PC-9 (cell line): ENCODE measurements around the gene LACTB. TPM values are rescaled to one million over a fixed set of nuclear protein-coding genes. Genes with fewer than 3 reads are reported as not detected.

Source experiments
- BruUV-seq: library from RNA; stranded (reverse); fragments of 400-500 nt; replicated peaks from 2 replicates; lab custom pipeline; 2021; lab: Mats Ljungman, UMichigan
- CTCF ChIA-PET: fragments of 300-600 bp; sonication (Branson Sonifier 250); formaldehyde crosslinking; loops from one replicate; lab custom pipeline; 2022; ENCODE audit warnings: antibody characterized with exemption; lab: Charles Lee
- POLR2A ChIA-PET: fragments of 300-600 bp; sonication (Branson Sonifier 250); formaldehyde crosslinking; loops from one replicate; lab custom pipeline; 2022; ENCODE audit warnings: antibody characterized with exemption; ENCODE audit not compliant: unreplicated experiment; lab: Charles Lee
- DNase-seq, 2 experiments: peaks; one replicate each; pipeline versions ENCODE4 v3.0.0 to v3.0.0-alpha.2; 2015 to 2022; ENCODE audit warnings: mixed read lengths in 1 of 2
- H2AFZ ChIP-seq: fragments of 200-600 bp; sonication (generic); 2 replicates; pipeline ENCODE4 v1.8.1; 2017; ENCODE audit warnings: antibody characterized with exemption
- H3F3A ChIP-seq: fragments of 200-600 bp; sonication (generic); 2 replicates; pipeline ENCODE4 v1.8.1; 2017; ENCODE audit warnings: antibody characterized with exemption, mild to moderate bottlenecking, low read depth; ENCODE audit not compliant: insufficient read depth
- H3K27ac ChIP-seq: fragments of 200-600 bp; sonication (generic); 2 replicates; pipeline ENCODE4 v1.6.1; 2016; ENCODE audit warnings: mixed run types
- H3K27me3 ChIP-seq: fragments of 200-600 bp; sonication (generic); 2 replicates; pipeline ENCODE4 v1.6.1; 2016; ENCODE audit warnings: low read depth, mixed run types; ENCODE audit not compliant: insufficient read depth
- H3K36me3 ChIP-seq: fragments of 200-600 bp; sonication (generic); 2 replicates; pipeline ENCODE4 v1.6.1; 2016; ENCODE audit warnings: low read depth, mixed run types
- H3K4me1 ChIP-seq: fragments of 200-600 bp; sonication (generic); replicated peaks from 2 replicates; pipeline ENCODE4 v1.6.1; 2016; ENCODE audit warnings: mixed run types; ENCODE audit not compliant: insufficient read depth
- H3K4me2 ChIP-seq: fragments of 200-600 bp; sonication (generic); 2 replicates; pipeline ENCODE4 v1.6.1; 2017; ENCODE audit warnings: mixed run types
- H3K4me3 ChIP-seq: fragments of 200-600 bp; sonication (generic); 2 replicates; pipeline ENCODE4 v1.6.1; 2016; ENCODE audit warnings: mixed run types
- H3K79me2 ChIP-seq: fragments of 200-600 bp; sonication (generic); 2 replicates; pipeline ENCODE4 v1.6.1; 2017; ENCODE audit warnings: low read depth, mixed run types
- H3K9me2 ChIP-seq: fragments of 200-600 bp; sonication (generic); 2 replicates; pipeline ENCODE4 v1.8.1; 2017; ENCODE audit warnings: mild to moderate bottlenecking; ENCODE audit not compliant: insufficient read depth
- H3K9me3 ChIP-seq: fragments of 200-600 bp; sonication (generic); 2 replicates; pipeline ENCODE4 v1.8.1; 2016; ENCODE audit warnings: low read depth; ENCODE audit not compliant: insufficient read depth
- H4K20me1 ChIP-seq: fragments of 200-600 bp; sonication (generic); 2 replicates; pipeline ENCODE4 v1.8.1; 2017; ENCODE audit not compliant: insufficient read depth
- CTCF ChIP-seq: fragments of 200-600 bp; sonication (generic); conservative IDR thresholded peaks from 2 replicates; pipeline ENCODE4 v1.6.1; 2017; ENCODE audit warnings: mixed run types, antibody characterized with exemption, mild to moderate bottlenecking, moderate library complexity
- EZH2 ChIP-seq: fragments of 200-600 bp; sonication (generic); IDR thresholded peaks from 2 replicates; pipeline ENCODE4 v1.8.0; 2017; ENCODE audit warnings: antibody characterized with exemption, low read depth
- intact Hi-C: fragments of 100-400 bp; cut with micrococcal nuclease; formaldehyde crosslinking; loops from one replicate; pipeline ENCODE4 v1.10.0; 2022; ENCODE audit not compliant: unreplicated experiment
- total RNA-seq: library from RNA; stranded (reverse); gene quantifications from 2 replicates; pipeline ENCODE4 v1.2.3, GENCODE V29; 2021

LACTB gene
- total RNA-seq, 1 experiment from 2014 or later, result 17.1 TPM

DNA sequence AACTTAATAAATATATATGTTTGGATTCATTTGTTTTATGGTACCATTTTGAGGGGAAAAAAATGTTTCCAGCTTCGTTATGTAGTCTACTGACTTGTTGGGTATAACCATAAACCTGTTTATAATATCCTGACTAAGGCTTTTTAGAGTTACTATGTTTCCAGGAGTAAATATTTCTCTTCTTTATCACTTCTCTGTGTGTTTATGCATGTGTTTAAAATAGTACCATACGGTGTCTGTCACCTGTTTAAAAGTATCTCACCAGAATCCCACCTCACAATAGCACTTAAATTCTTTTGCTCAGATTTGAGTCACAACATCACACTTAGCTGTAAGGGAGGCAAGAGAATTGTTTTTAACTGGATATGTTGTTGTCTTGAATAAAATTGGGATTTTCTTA is 15.1 kb downstream of the LACTB start:
- DNase-seq, result no peak
- H3K4me2 ChIP-seq, result no peak overlapping the region
- ChIA-PET POLR2A (no interaction called here), CTCF (no interaction called here)
- intact Hi-C loops, result no loop called here
- no peak overlapping the region for H2AFZ ChIP-seq
- no peaks in the 10 kb centered on the region for H3K79me2 ChIP-seq
- no peaks in the 10 kb centered on the region for H3K9me3 ChIP-seq
- peaks cover 29% of the 10 kb centered on the region for H3K4me1 ChIP-seq
- H3K4me3 ChIP-seq, result no peak overlapping the region
- H3K36me3 ChIP-seq, result no peaks in the 10 kb centered on the region
- H3K27me3 ChIP-seq, result no peaks in the 10 kb centered on the region
- no peaks in the 10 kb centered on the region; the same call in 1 of the 2 replicates for H3F3A ChIP-seq
- TF ChIP-seq CTCF (no peak), EZH2 (no peak)
- no peak overlapping the region for H3K27ac ChIP-seq
- H3K9me2 ChIP-seq, result no peaks in the 10 kb centered on the region
- BruUV-seq, result no TSS peak
- no peaks in the 10 kb centered on the region for H4K20me1 ChIP-seq

DNA sequence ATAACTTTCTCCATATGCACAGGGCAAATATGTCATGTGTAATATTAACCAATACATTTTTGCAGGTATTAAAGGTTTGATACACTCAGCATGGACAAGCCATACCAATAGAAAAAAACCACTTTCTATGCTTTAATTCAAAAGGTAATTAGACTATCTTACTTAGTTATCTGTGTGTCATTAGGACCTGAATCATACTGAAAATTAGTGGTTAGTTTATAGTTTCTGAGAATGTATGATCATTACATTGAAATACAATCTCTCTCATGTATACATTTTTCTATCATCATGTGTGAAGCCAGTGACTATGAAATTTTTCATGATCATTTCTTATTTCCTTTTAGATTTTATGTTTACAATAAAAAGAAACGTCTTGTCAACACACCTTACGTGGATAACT is 19.3 kb downstream of the LACTB start:
- no peak for DNase-seq
- Histone ChIP-seq H4K20me1 (no peaks in the 10 kb centered on the region), H3K79me2 (no peaks in the 10 kb centered on the region), H3F3A (no peaks in the 10 kb centered on the region), H3K4me1 (peaks cover 5% of the 10 kb centered on the region), H3K27ac (no peak overlapping the region), H3K9me2 (no peaks in the 10 kb centered on the region), H3K4me3 (no peak overlapping the region), H3K4me2 (no peak overlapping the region), H3K27me3 (no peaks in the 10 kb centered on the region), H3K36me3 (no peaks in the 10 kb centered on the region), H3K9me3 (no peaks in the 10 kb centered on the region), H2AFZ (no peak overlapping the region)
- ChIA-PET CTCF (no interaction called here), POLR2A (no interaction called here)
- intact Hi-C loops, result no loop called here
- TF ChIP-seq EZH2 (no peak), CTCF (no peak)
- BruUV-seq, result no TSS peak

DNA sequence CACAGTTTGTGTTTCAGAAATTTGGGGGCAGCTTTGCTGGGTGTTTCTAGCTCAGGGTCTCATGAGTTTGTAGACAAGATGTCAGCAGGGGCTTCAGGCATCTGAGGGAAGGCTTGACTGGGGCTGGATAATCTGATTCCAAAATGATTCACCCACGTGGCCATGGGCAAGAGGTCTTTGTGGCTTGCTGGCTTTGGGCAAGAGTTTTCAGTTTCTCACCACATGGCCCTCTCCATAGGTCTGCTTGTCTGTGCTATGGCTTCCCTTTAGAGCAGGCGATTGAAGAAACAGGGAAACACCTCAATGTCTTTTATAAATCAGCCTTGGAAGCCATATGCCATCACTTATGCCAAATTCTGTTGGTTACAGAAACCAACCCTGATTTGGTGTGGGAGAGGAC is 23.8 kb downstream of the LACTB start:
- TF ChIP-seq CTCF (no peak), EZH2 (no peak)
- DNase-seq, result no peak
- Histone ChIP-seq H3K27ac (no peak overlapping the region), H2AFZ (no peak overlapping the region), H3K4me2 (no peak overlapping the region), H3K4me1 (no peaks in the 10 kb centered on the region), H3K36me3 (no peaks in the 10 kb centered on the region), H3F3A (no peaks in the 10 kb centered on the region), H3K4me3 (no peak overlapping the region), H3K9me3 (no peaks in the 10 kb centered on the region), H3K9me2 (no peaks in the 10 kb centered on the region), H3K27me3 (no peaks in the 10 kb centered on the region), H3K79me2 (no peaks in the 10 kb centered on the region), H4K20me1 (no peaks in the 10 kb centered on the region)
- ChIA-PET POLR2A (no interaction called here), CTCF (no interaction called here)
- no TSS peak for BruUV-seq
- intact Hi-C loops, result no loop called here
